Measurements from ENCODE around the gene FAM200C.

Gene FAM200C

GRCh38 chr5:160399402-160400353, at the start of gene FAM200C:
Gene FAM200C (minus strand): TSS chr5:160400054. CDS start chr5:160395490, 4,564 bp downstream.
- TF ChIP-seq CTCF (IDR thresholded peaks at IDR 0.05; ENCODE audit: insufficient read depth, low read depth, low read length, missing control alignments) = no peak
- H3K4me3 ChIP-seq (ENCODE audit: low read length) = peak within 1 kb of the TSS; percentile 83

GRCh38 chr5:160449458-160449857, 49.6 kb upstream of the FAM200C start:
- no peak for TF ChIP-seq CTCF (IDR thresholded peaks at IDR 0.05; ENCODE audit: insufficient read depth, low read depth, low read length, missing control alignments)
- no peak for DNase-seq (ENCODE audit: low read depth)
- no peak overlapping the region for H3K4me3 ChIP-seq (ENCODE audit: low read length)

More at GRCh38 chr5:160399402-160400353, at the start of gene FAM200C:
- DNase-seq (ENCODE audit: low read depth) = peak; percentile 92

GRCh38 chr5:160448886-160449285, 49.0 kb upstream of the FAM200C start:
- no peak for DNase-seq (ENCODE audit: low read depth)
- H3K4me3 ChIP-seq (ENCODE audit: low read length) = no peak overlapping the region
- TF ChIP-seq CTCF (IDR thresholded peaks at IDR 0.05; ENCODE audit: insufficient read depth, low read depth, low read length, missing control alignments) = no peak

GRCh38 chr5:160445751-160446150, 45.9 kb upstream of the FAM200C start:
- DNase-seq (ENCODE audit: low read depth) = no peak
- H3K4me3 ChIP-seq (ENCODE audit: low read length) = no peak overlapping the region
- TF ChIP-seq CTCF (IDR thresholded peaks at IDR 0.05; ENCODE audit: insufficient read depth, low read depth, low read length, missing control alignments) = no peak

GRCh38 chr5:160445132-160445531, 45.3 kb upstream of the FAM200C start:
- no peak for TF ChIP-seq CTCF (IDR thresholded peaks at IDR 0.05; ENCODE audit: insufficient read depth, low read depth, low read length, missing control alignments)
- DNase-seq (ENCODE audit: low read depth) = no peak
- H3K4me3 ChIP-seq (ENCODE audit: low read length) = no peak overlapping the region

GRCh38 chr5:160444407-160444806, 44.6 kb upstream of the FAM200C start:
- no peak for TF ChIP-seq CTCF (IDR thresholded peaks at IDR 0.05; ENCODE audit: insufficient read depth, low read depth, low read length, missing control alignments)
- no peak for DNase-seq (ENCODE audit: low read depth)
- H3K4me3 ChIP-seq (ENCODE audit: low read length) = no peak overlapping the region
